ENCODE data around the gene CYB5B.

GRCh38 chr16:69405326-69405725, 19.1 kb upstream of the CYB5B start:
- no peak for TF ChIP-seq CTCF (optimal IDR thresholded peaks at IDR 0.05 in 1 of 3, IDR thresholded peaks at IDR 0.05 in 1 of 3, conservative IDR thresholded peaks at IDR 0.05 in 1 of 3; ENCODE audit: extremely low read depth in 1 of 3, insufficient read depth in 2 of 3, low read length in 3 of 3)
- no peak for TF ChIP-seq EZH2 (IDR thresholded peaks at IDR 0.05; ENCODE audit: low read length)
